Neutrophil (primary cell): Measurements from ENCODE around the gene VGLL4.

ENCODE experiments used
- H3K27ac ChIP-seq: fragments of 200-600 bp; sonication (generic); 2 replicates; pipeline ENCODE4 v1.5.1; 2016; ENCODE audit warnings: mild to moderate bottlenecking, moderate library complexity
- H3K27me3 ChIP-seq: fragments of 200-600 bp; sonication (generic); 2 replicates; pipeline ENCODE4 v1.6.0; 2016; ENCODE audit warnings: mild to moderate bottlenecking
- H3K36me3 ChIP-seq: fragments of 200-600 bp; sonication (generic); 2 replicates; pipeline ENCODE4 v1.5.1; 2017
- H3K4me1 ChIP-seq, 2 experiments: fragments of 200-600 bp in 1 of 2; sonication (generic) in 1 of 2; 1 replicate in 1 of 2; 2 replicates in 1 of 2; pipeline versions ENCODE4 v1.5.1 to v1.6.1; 2013 to 2016; ENCODE audit warnings: low read depth in 1 of 2, low read length in 1 of 2, mild to moderate bottlenecking in 1 of 2, moderate library complexity in 1 of 2; ENCODE audit not compliant: control insufficient read depth in 1 of 2, insufficient read depth in 1 of 2
- H3K4me3 ChIP-seq, 2 experiments: fragments of 200-600 bp in 1 of 2; sonication (generic) in 1 of 2; 1 replicate in 1 of 2; 2 replicates in 1 of 2; pipeline ENCODE4 v1.5.1; 2013 to 2016; ENCODE audit warnings: low read depth in 1 of 2, low read length in 1 of 2, mild to moderate bottlenecking in 1 of 2, moderate library complexity in 1 of 2
- H3K9me3 ChIP-seq: fragments of 200-600 bp; sonication (generic); 2 replicates; pipeline ENCODE4 v1.5.1; 2016
- CTCF ChIP-seq: fragments of 200-600 bp; sonication (generic); IDR thresholded peaks from 2 replicates; pipeline ENCODE4 v1.5.1; 2016; ENCODE audit warnings: antibody characterized with exemption

The VGLL4 gene

GRCh38 chr3:11554236-11554610, 89.5 kb downstream of the VGLL4 start:
- H3K4me1 ChIP-seq: peaks cover 6 to 10% of the 10 kb centered on the region in 2 experiments
- H3K4me3 ChIP-seq: no peak overlapping the region
- H3K9me3 ChIP-seq: no peaks in the 10 kb centered on the region
- no peaks in the 10 kb centered on the region for H3K27me3 ChIP-seq
- no peak overlapping the region for H3K27ac ChIP-seq
- no peak for TF ChIP-seq CTCF
- peaks cover 51% of the 10 kb centered on the region for H3K36me3 ChIP-seq

- no peak overlapping the region for H3K4me3 ChIP-seq
- no peak for TF ChIP-seq CTCF
- H3K36me3 ChIP-seq: peaks cover 45% of the 10 kb centered on the region
- peaks cover 6 to 10% of the 10 kb centered on the region in 2 experiments for H3K4me1 ChIP-seq
- H3K9me3 ChIP-seq: no peaks in the 10 kb centered on the region
- no peak overlapping the region for H3K27ac ChIP-seq
- H3K27me3 ChIP-seq: no peaks in the 10 kb centered on the region
These were observed 90.1 kb downstream of the VGLL4 start for GRCh38 chr3:11553436-11554235.

GRCh38 chr3:11552289-11553264, 91.1 kb downstream of the VGLL4 start:
- H3K4me1 ChIP-seq: peaks cover 6 to 10% of the 10 kb centered on the region in 2 experiments
- no peak overlapping the region for H3K4me3 ChIP-seq
- H3K36me3 ChIP-seq: peaks cover 34% of the 10 kb centered on the region
- H3K27me3 ChIP-seq: no peaks in the 10 kb centered on the region
- TF ChIP-seq CTCF: no peak
- H3K9me3 ChIP-seq: no peaks in the 10 kb centered on the region
- no peak overlapping the region for H3K27ac ChIP-seq

GRCh38 chr3:11551036-11551435, 92.7 kb downstream of the VGLL4 start:
- Histone ChIP-seq H3K4me1 (peaks cover 17 to 25% of the 10 kb centered on the region in 2 experiments), H3K9me3 (no peaks in the 10 kb centered on the region), H3K27me3 (no peaks in the 10 kb centered on the region), H3K36me3 (peaks cover 21% of the 10 kb centered on the region), H3K4me3 (no peak overlapping the region), H3K27ac (no peak overlapping the region)
- no peak for TF ChIP-seq CTCF

GRCh38 chr3:11549580-11550140, 94.1 kb downstream of the VGLL4 start:
- Histone ChIP-seq H3K9me3 (no peaks in the 10 kb centered on the region), H3K4me3 (no peak overlapping the region), H3K27me3 (no peaks in the 10 kb centered on the region), H3K36me3 (peaks cover 8% of the 10 kb centered on the region), H3K4me1 (peaks cover 27 to 38% of the 10 kb centered on the region in 2 experiments), H3K27ac (no peak overlapping the region)
- no peak for TF ChIP-seq CTCF
